Measurements from ENCODE around the gene SPAG16.

DNA sequence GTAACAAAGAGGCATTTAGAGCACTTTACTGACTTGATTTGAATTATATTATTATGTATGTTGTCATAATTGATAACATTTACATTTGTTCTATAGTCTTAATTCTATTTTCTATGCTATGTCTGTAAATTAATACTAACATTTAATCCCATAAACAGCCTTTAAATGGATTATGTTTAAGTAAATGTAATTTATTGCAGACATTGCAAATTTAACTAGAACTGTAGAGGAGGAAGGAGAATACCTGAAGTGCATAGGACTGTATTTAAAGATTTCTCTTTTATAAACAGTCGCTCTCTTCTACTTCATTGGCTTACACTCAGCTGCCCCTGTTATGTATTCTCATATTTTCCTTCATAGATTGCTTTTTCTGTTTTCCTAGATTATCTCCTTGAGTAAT, 92.4 kb downstream of the SPAG16 start:
- no peak for TF ChIP-seq ZC3H13 (CRISPR knock-in tag; IDR thresholded peaks at IDR 0.05)
- no peak for TF ChIP-seq TAF1 (CRISPR knock-in tag; IDR thresholded peaks at IDR 0.05)
- TF ChIP-seq, protein P1, sequence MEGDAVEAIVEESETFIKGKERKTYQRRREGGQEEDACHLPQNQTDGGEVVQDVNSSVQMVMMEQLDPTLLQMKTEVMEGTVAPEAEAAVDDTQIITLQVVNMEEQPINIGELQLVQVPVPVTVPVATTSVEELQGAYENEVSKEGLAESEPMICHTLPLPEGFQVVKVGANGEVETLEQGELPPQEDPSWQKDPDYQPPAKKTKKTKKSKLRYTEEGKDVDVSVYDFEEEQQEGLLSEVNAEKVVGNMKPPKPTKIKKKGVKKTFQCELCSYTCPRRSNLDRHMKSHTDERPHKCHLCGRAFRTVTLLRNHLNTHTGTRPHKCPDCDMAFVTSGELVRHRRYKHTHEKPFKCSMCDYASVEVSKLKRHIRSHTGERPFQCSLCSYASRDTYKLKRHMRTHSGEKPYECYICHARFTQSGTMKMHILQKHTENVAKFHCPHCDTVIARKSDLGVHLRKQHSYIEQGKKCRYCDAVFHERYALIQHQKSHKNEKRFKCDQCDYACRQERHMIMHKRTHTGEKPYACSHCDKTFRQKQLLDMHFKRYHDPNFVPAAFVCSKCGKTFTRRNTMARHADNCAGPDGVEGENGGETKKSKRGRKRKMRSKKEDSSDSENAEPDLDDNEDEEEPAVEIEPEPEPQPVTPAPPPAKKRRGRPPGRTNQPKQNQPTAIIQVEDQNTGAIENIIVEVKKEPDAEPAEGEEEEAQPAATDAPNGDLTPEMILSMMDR (CRISPR knock-in tag; IDR thresholded peaks at IDR 0.05) = no peak
- no peak for TF ChIP-seq CBX2 (IDR thresholded peaks at IDR 0.05; ENCODE audit: low read depth, low read length)
- TF ChIP-seq CBX2 (CRISPR knock-in tag; IDR thresholded peaks at IDR 0.05; ENCODE audit: low read depth) = no peak
- no peak for TF ChIP-seq ZNF264 (CRISPR knock-in tag; IDR thresholded peaks at IDR 0.05)
